ENCODE data around the gene RARRES2. TPM values are rescaled to one million over a fixed set of nuclear protein-coding genes. Genes with fewer than 3 reads are reported as not detected.
"Not testable (repeated sequence)": the region's sequence is repeated elsewhere in the genome, so short reads cannot be mapped to it uniquely, and the experiment has no call there.

RARRES2 gene
- total and polyA plus RNA-seq, 5 experiments from 2014 or later, result 0.29 TPM; not detected in 4

GRCh38 chr7:150308575-150308974, 32.9 kb downstream of the RARRES2 start:
- peak overlapping the region in 1 of 10 donors; percentile 5 for H3K27ac Mint-ChIP-seq
- POLR2A ChIA-PET, result no interaction called here
- peaks cover 0 to 20% (median 6%) of the 10 kb centered on the region in 4 donors for H3K4me1 Mint-ChIP-seq
- peaks cover 0 to 3% (median 1%) of the 10 kb centered on the region in 3 donors for H3K36me3 Mint-ChIP-seq
- DNase-seq (no peak), ATAC-seq (no peak)
- H3K9me3 Mint-ChIP-seq, result no peaks in the 10 kb centered on the region
- H3K27me3 Mint-ChIP-seq, result no peaks in the 10 kb centered on the region
- H3K4me3 Mint-ChIP-seq, result no peak overlapping the region

GRCh38 chr7:150307904-150308303, 33.5 kb downstream of the RARRES2 start:
- H3K4me1 Mint-ChIP-seq, result peaks cover 0 to 14% (median 3%) of the 10 kb centered on the region in 4 donors
- no peaks in the 10 kb centered on the region for H3K27me3 Mint-ChIP-seq
- H3K4me3 Mint-ChIP-seq, result no peak overlapping the region
- POLR2A ChIA-PET, result no interaction called here
- ATAC-seq (no peak), DNase-seq (no peak)
- H3K27ac Mint-ChIP-seq, result peak overlapping the region in 1 of 10 donors; percentile 89
- H3K36me3 Mint-ChIP-seq, result peaks cover 0 to under 1% (median 0%) of the 10 kb centered on the region in 3 donors
- no peaks in the 10 kb centered on the region for H3K9me3 Mint-ChIP-seq

- DNase-seq (no peak), ATAC-seq (no peak)
- Mint-ChIP-seq H3K4me3 (no peak overlapping the region), H3K27me3 (no peaks in the 10 kb centered on the region), H3K27ac (no peak overlapping the region), H3K36me3 (no peaks in the 10 kb centered on the region), H3K4me1 (peaks cover 0 to 14% (median 3%) of the 10 kb centered on the region in 4 donors), H3K9me3 (no peaks in the 10 kb centered on the region)
- POLR2A ChIA-PET, result no interaction called here
Observed at GRCh38 chr7:150307129-150307528, 34.3 kb downstream of the RARRES2 start.

- not testable (repeated sequence) for ATAC-seq
Observed at GRCh38 chr7:150306377-150306776, 35.1 kb downstream of the RARRES2 start.

GRCh38 chr7:150305903-150306284, 35.5 kb downstream of the RARRES2 start:
- H3K27ac Mint-ChIP-seq, H3K4me3 Mint-ChIP-seq, H3K9me3 Mint-ChIP-seq, DNase-seq, H3K27me3 Mint-ChIP-seq, ATAC-seq, H3K36me3 Mint-ChIP-seq, POLR2A ChIA-PET: not testable (repeated sequence)
- H3K4me1 Mint-ChIP-seq, result peaks cover 0 to 14% (median 3%) of the 10 kb centered on the region in 4 donors

More at GRCh38 chr7:150306377-150306776, 35.1 kb downstream of the RARRES2 start:
- H3K27ac Mint-ChIP-seq, POLR2A ChIA-PET, DNase-seq, H3K4me3 Mint-ChIP-seq, H3K27me3 Mint-ChIP-seq, H3K36me3 Mint-ChIP-seq, H3K9me3 Mint-ChIP-seq: not testable (repeated sequence)
- peaks cover 0 to 14% (median 3%) of the 10 kb centered on the region in 4 donors for H3K4me1 Mint-ChIP-seq

GRCh38 chr7:150305259-150305902, 36.0 kb downstream of the RARRES2 start:
- peaks cover 0 to 14% (median 3%) of the 10 kb centered on the region in 4 donors for H3K4me1 Mint-ChIP-seq
- H3K36me3 Mint-ChIP-seq, DNase-seq, H3K9me3 Mint-ChIP-seq, POLR2A ChIA-PET, H3K27me3 Mint-ChIP-seq, H3K4me3 Mint-ChIP-seq, ATAC-seq, H3K27ac Mint-ChIP-seq: not testable (repeated sequence)

- H3K36me3 Mint-ChIP-seq, ATAC-seq, H3K9me3 Mint-ChIP-seq, H3K4me3 Mint-ChIP-seq, DNase-seq, H3K27me3 Mint-ChIP-seq, POLR2A ChIA-PET, H3K27ac Mint-ChIP-seq: not testable (repeated sequence)
- peaks cover 0 to 14% (median 3%) of the 10 kb centered on the region in 4 donors for H3K4me1 Mint-ChIP-seq
Observed at GRCh38 chr7:150304499-150305258, 36.8 kb downstream of the RARRES2 start.

GRCh38 chr7:150302908-150303310, 38.5 kb downstream of the RARRES2 start:
- DNase-seq, ATAC-seq, POLR2A ChIA-PET, H3K9me3 Mint-ChIP-seq, H3K4me1 Mint-ChIP-seq, H3K27me3 Mint-ChIP-seq, H3K27ac Mint-ChIP-seq, H3K36me3 Mint-ChIP-seq, H3K4me3 Mint-ChIP-seq: not testable (repeated sequence)

GRCh38 chr7:150297978-150298377, 43.5 kb downstream of the RARRES2 start:
- H3K4me3 Mint-ChIP-seq, DNase-seq, H3K4me1 Mint-ChIP-seq, ATAC-seq, H3K27ac Mint-ChIP-seq, H3K27me3 Mint-ChIP-seq, POLR2A ChIA-PET, H3K9me3 Mint-ChIP-seq: not testable (repeated sequence)
- H3K36me3 Mint-ChIP-seq, result peaks cover 0 to 12% (median 0%) of the 10 kb centered on the region in 3 donors

- H3K27ac Mint-ChIP-seq, POLR2A ChIA-PET, H3K4me3 Mint-ChIP-seq, DNase-seq, H3K9me3 Mint-ChIP-seq, H3K27me3 Mint-ChIP-seq, H3K4me1 Mint-ChIP-seq, ATAC-seq: not testable (repeated sequence)
- H3K36me3 Mint-ChIP-seq, result peaks cover 0 to 12% (median 0%) of the 10 kb centered on the region in 3 donors
Observed at GRCh38 chr7:150296802-150297201, 44.6 kb downstream of the RARRES2 start.

GRCh38 chr7:150295614-150296013, 45.8 kb downstream of the RARRES2 start:
- H3K9me3 Mint-ChIP-seq, DNase-seq, ATAC-seq, H3K4me1 Mint-ChIP-seq, H3K27me3 Mint-ChIP-seq, H3K4me3 Mint-ChIP-seq, H3K27ac Mint-ChIP-seq, POLR2A ChIA-PET: not testable (repeated sequence)
- peaks cover 0 to 12% (median 0%) of the 10 kb centered on the region in 3 donors for H3K36me3 Mint-ChIP-seq

GRCh38 chr7:150295027-150295426, 46.4 kb downstream of the RARRES2 start:
- H3K9me3 Mint-ChIP-seq, H3K27me3 Mint-ChIP-seq, H3K4me3 Mint-ChIP-seq, H3K4me1 Mint-ChIP-seq, POLR2A ChIA-PET, DNase-seq, H3K27ac Mint-ChIP-seq, ATAC-seq: not testable (repeated sequence)
- H3K36me3 Mint-ChIP-seq, result peaks cover 0 to 12% (median 0%) of the 10 kb centered on the region in 3 donors

GRCh38 chr7:150290317-150290716, 51.1 kb downstream of the RARRES2 start:
- H3K27ac Mint-ChIP-seq, H3K9me3 Mint-ChIP-seq, DNase-seq, H3K4me3 Mint-ChIP-seq, H3K27me3 Mint-ChIP-seq, ATAC-seq, POLR2A ChIA-PET, H3K4me1 Mint-ChIP-seq: not testable (repeated sequence)
- peaks cover 0 to 12% (median 0%) of the 10 kb centered on the region in 3 donors for H3K36me3 Mint-ChIP-seq
